Measurements from ENCODE around the gene ZHX3.

The ZHX3 gene

GRCh38 chr20:41205313-41205712 lies 112.2 kb downstream of the ZHX3 start:
- Histone ChIP-seq H3K4me1 (ENCODE audit: control insufficient read depth, low read depth, low read length) (no peaks in the 10 kb centered on the region), H3K4me3 (ENCODE audit: low read length) (no peak overlapping the region), H3K79me2 (ENCODE audit: control insufficient read depth, insufficient read depth, low read length) (no peaks in the 10 kb centered on the region), H2BK5ac (ENCODE audit: low read length) (no peak overlapping the region), H3K23ac (ENCODE audit: low read length) (no peak overlapping the region), H3K56ac (ENCODE audit: low read length) (no peak overlapping the region), H3K18ac (ENCODE audit: low read length) (no peak overlapping the region), H2AK5ac (ENCODE audit: low read length) (no peak overlapping the region), H2BK120ac (ENCODE audit: low read depth, low read length) (no peak overlapping the region), H2BK15ac (replicated peaks; ENCODE audit: low read depth) (no peak overlapping the region), H3K9ac (ENCODE audit: low read length) (no peak overlapping the region), H4K5ac (ENCODE audit: low read length) (no peak overlapping the region), H3K79me1 (ENCODE audit: low read length) (no peaks in the 10 kb centered on the region), H3K36me3 (ENCODE audit: control insufficient read depth, insufficient read depth, low read length) (no peaks in the 10 kb centered on the region), H3K4ac (ENCODE audit: low read depth, low read length) (no peak overlapping the region), H3K4me2 (ENCODE audit: low read length) (no peak overlapping the region), H3K27me3 (ENCODE audit: insufficient read depth, low read length, poor library complexity) (no peaks in the 10 kb centered on the region), H3K27ac (ENCODE audit: low read depth, low read length) (no peak overlapping the region), H4K8ac (ENCODE audit: low read depth, low read length) (no peak overlapping the region)
- DNase-seq = no peak
- WGBS (ENCODE audit: extremely low coverage, insufficient coverage, low lambda C conversion rate) = no CpG with 5 or more reads among the region's 11 CpGs

GRCh38 chr20:41204304-41205265 lies 112.9 kb downstream of the ZHX3 start:
- no CpG with 5 or more reads among the region's 8 CpGs for WGBS (ENCODE audit: extremely low coverage, insufficient coverage, low lambda C conversion rate)
- Histone ChIP-seq H3K4me2 (ENCODE audit: low read length) (no peak overlapping the region), H3K4me3 (ENCODE audit: low read length) (no peak overlapping the region)

DNA sequence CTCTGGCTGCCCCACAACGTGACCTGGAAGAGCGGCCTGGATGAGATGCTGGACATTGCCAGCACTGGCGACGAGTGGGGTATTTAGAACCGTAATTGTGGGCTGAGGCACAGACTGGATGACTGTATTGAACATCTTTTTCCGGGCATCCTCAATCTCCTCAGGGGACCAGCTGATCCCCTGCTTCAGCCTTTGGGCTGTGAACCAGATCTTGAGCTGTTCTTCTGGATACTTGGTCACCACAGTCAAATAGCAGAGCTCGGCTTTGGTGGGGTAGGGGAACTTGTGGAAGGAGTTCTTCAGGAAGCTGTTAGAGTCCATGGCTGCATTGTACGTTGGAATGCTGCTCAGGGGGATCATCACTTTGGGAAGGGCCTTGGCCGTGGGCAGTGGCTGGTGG lies 113.9 kb downstream of the ZHX3 start:
- no peak overlapping the region for H2BK5ac ChIP-seq (ENCODE audit: low read length)
- H3K4me2 ChIP-seq (ENCODE audit: low read length) = no peak overlapping the region
- no CpG with 5 or more reads among the region's 9 CpGs for WGBS (ENCODE audit: extremely low coverage, insufficient coverage, low lambda C conversion rate)

More at GRCh38 chr20:41204304-41205265, 112.9 kb downstream of the ZHX3 start:
- Histone ChIP-seq H3K79me1 (ENCODE audit: low read length) (no peaks in the 10 kb centered on the region), H4K8ac (ENCODE audit: low read depth, low read length) (no peak overlapping the region), H3K18ac (ENCODE audit: low read length) (no peak overlapping the region), H2BK15ac (replicated peaks; ENCODE audit: low read depth) (no peak overlapping the region), H3K56ac (ENCODE audit: low read length) (no peak overlapping the region), H2BK5ac (ENCODE audit: low read length) (no peak overlapping the region), H2AK5ac (ENCODE audit: low read length) (no peak overlapping the region), H3K27me3 (ENCODE audit: insufficient read depth, low read length, poor library complexity) (no peaks in the 10 kb centered on the region), H4K5ac (ENCODE audit: low read length) (no peak overlapping the region), H2BK120ac (ENCODE audit: low read depth, low read length) (no peak overlapping the region), H3K9ac (ENCODE audit: low read length) (no peak overlapping the region), H3K4ac (ENCODE audit: low read depth, low read length) (no peak overlapping the region), H3K36me3 (ENCODE audit: control insufficient read depth, insufficient read depth, low read length) (no peaks in the 10 kb centered on the region), H3K23ac (ENCODE audit: low read length) (no peak overlapping the region), H3K79me2 (ENCODE audit: control insufficient read depth, insufficient read depth, low read length) (no peaks in the 10 kb centered on the region), H3K4me1 (ENCODE audit: control insufficient read depth, low read depth, low read length) (no peaks in the 10 kb centered on the region), H3K27ac (ENCODE audit: low read depth, low read length) (no peak overlapping the region)
- DNase-seq = no peak

DNA sequence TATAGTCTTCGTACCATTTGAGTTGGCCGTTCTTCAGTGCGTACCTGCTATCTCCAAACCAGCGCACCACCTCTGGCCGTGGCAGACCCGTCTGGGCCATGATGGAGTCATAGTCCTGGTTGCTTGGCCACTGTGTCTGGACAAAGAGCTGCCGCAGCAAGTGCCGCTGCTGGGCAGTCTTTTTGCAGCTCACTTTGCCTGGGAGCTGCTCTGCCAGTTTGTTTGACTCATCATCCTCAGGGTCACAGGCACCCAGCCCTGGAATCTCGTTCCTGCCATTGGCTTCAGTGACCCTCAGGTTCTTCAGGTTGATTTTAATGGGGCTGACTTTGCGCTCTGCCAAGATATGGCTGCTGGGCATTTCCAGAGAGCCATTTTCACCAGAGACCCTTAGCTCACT lies 115.1 kb downstream of the ZHX3 start:
- H3K36me3 ChIP-seq (ENCODE audit: control insufficient read depth, insufficient read depth, low read length) = no peaks in the 10 kb centered on the region
- no peak for DNase-seq

More for the DNA sequence above, 113.9 kb downstream of the ZHX3 start:
- no peaks in the 10 kb centered on the region for H3K79me1 ChIP-seq (ENCODE audit: low read length)
- H3K79me2 ChIP-seq (ENCODE audit: control insufficient read depth, insufficient read depth, low read length) = no peaks in the 10 kb centered on the region
- H3K4me1 ChIP-seq (ENCODE audit: control insufficient read depth, low read depth, low read length) = no peaks in the 10 kb centered on the region
- no peak overlapping the region for H3K56ac ChIP-seq (ENCODE audit: low read length)
- DNase-seq = no peak
- H3K4ac ChIP-seq (ENCODE audit: low read depth, low read length) = no peak overlapping the region
- no peak overlapping the region for H4K5ac ChIP-seq (ENCODE audit: low read length)
- H2BK120ac ChIP-seq (ENCODE audit: low read depth, low read length) = no peak overlapping the region
- no peak overlapping the region for H3K9ac ChIP-seq (ENCODE audit: low read length)
- H3K27me3 ChIP-seq (ENCODE audit: insufficient read depth, low read length, poor library complexity) = no peaks in the 10 kb centered on the region
- H3K18ac ChIP-seq (ENCODE audit: low read length) = no peak overlapping the region
- H3K4me3 ChIP-seq (ENCODE audit: low read length) = no peak overlapping the region
- H2AK5ac ChIP-seq (ENCODE audit: low read length) = no peak overlapping the region
- no peak overlapping the region for H2BK15ac ChIP-seq (replicated peaks; ENCODE audit: low read depth)
- H3K27ac ChIP-seq (ENCODE audit: low read depth, low read length) = no peak overlapping the region
- no peak overlapping the region for H4K8ac ChIP-seq (ENCODE audit: low read depth, low read length)
- H3K23ac ChIP-seq (ENCODE audit: low read length) = no peak overlapping the region
- no peaks in the 10 kb centered on the region for H3K36me3 ChIP-seq (ENCODE audit: control insufficient read depth, insufficient read depth, low read length)

DNA sequence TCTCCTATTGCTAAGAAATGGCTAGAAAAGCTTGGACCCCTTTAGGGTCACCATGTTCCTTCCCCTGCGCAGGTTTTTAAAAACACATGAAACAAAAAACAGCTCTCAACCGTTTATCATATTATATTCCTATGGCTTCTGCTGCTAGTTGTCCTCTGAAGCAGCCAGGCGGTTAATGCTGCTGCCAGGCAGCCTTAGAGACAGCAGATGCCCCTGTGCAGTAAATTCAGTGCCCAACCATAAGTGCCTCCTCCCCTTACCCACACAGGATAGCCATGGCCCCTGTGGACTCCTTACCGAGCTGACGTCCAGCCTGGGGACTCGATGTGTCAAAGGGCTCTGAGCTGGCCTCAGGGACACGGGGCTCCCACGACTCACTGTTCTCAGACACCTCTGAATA lies 115.8 kb downstream of the ZHX3 start:
- Histone ChIP-seq H3K4me3 (ENCODE audit: low read length) (no peak overlapping the region), H4K8ac (ENCODE audit: low read depth, low read length) (no peak overlapping the region), H3K79me2 (ENCODE audit: control insufficient read depth, insufficient read depth, low read length) (no peaks in the 10 kb centered on the region), H3K4ac (ENCODE audit: low read depth, low read length) (no peak overlapping the region), H2AK5ac (ENCODE audit: low read length) (no peak overlapping the region), H3K36me3 (ENCODE audit: control insufficient read depth, insufficient read depth, low read length) (no peaks in the 10 kb centered on the region), H3K23ac (ENCODE audit: low read length) (no peak overlapping the region), H3K4me1 (ENCODE audit: control insufficient read depth, low read depth, low read length) (no peaks in the 10 kb centered on the region), H2BK120ac (ENCODE audit: low read depth, low read length) (no peak overlapping the region), H3K56ac (ENCODE audit: low read length) (no peak overlapping the region), H2BK5ac (ENCODE audit: low read length) (no peak overlapping the region), H3K27ac (ENCODE audit: low read depth, low read length) (no peak overlapping the region), H3K9ac (ENCODE audit: low read length) (no peak overlapping the region), H4K5ac (ENCODE audit: low read length) (no peak overlapping the region), H3K4me2 (ENCODE audit: low read length) (no peak overlapping the region), H3K79me1 (ENCODE audit: low read length) (no peaks in the 10 kb centered on the region), H2BK15ac (replicated peaks; ENCODE audit: low read depth) (no peak overlapping the region), H3K27me3 (ENCODE audit: insufficient read depth, low read length, poor library complexity) (no peaks in the 10 kb centered on the region), H3K18ac (ENCODE audit: low read length) (no peak overlapping the region)
- no CpG with 5 or more reads among the region's 8 CpGs for WGBS (ENCODE audit: extremely low coverage, insufficient coverage, low lambda C conversion rate)
- no peak for DNase-seq

More for the DNA sequence above, 115.1 kb downstream of the ZHX3 start:
- no peak overlapping the region for H2BK120ac ChIP-seq (ENCODE audit: low read depth, low read length)
- no peak overlapping the region for H2BK15ac ChIP-seq (replicated peaks; ENCODE audit: low read depth)
- no peaks in the 10 kb centered on the region for H3K79me2 ChIP-seq (ENCODE audit: control insufficient read depth, insufficient read depth, low read length)
- no peak overlapping the region for H3K4me3 ChIP-seq (ENCODE audit: low read length)
- H2BK5ac ChIP-seq (ENCODE audit: low read length) = no peak overlapping the region
- no peaks in the 10 kb centered on the region for H3K27me3 ChIP-seq (ENCODE audit: insufficient read depth, low read length, poor library complexity)
- H3K4me1 ChIP-seq (ENCODE audit: control insufficient read depth, low read depth, low read length) = no peaks in the 10 kb centered on the region
- H3K27ac ChIP-seq (ENCODE audit: low read depth, low read length) = no peak overlapping the region
- H4K5ac ChIP-seq (ENCODE audit: low read length) = no peak overlapping the region
- WGBS (ENCODE audit: extremely low coverage, insufficient coverage, low lambda C conversion rate) = no CpG with 5 or more reads among the region's 10 CpGs
- no peak overlapping the region for H3K23ac ChIP-seq (ENCODE audit: low read length)
- H2AK5ac ChIP-seq (ENCODE audit: low read length) = no peak overlapping the region
- H3K18ac ChIP-seq (ENCODE audit: low read length) = no peak overlapping the region
- H3K9ac ChIP-seq (ENCODE audit: low read length) = no peak overlapping the region
- no peak overlapping the region for H3K4me2 ChIP-seq (ENCODE audit: low read length)
- no peaks in the 10 kb centered on the region for H3K79me1 ChIP-seq (ENCODE audit: low read length)
- no peak overlapping the region for H4K8ac ChIP-seq (ENCODE audit: low read depth, low read length)
- H3K4ac ChIP-seq (ENCODE audit: low read depth, low read length) = no peak overlapping the region
- no peak overlapping the region for H3K56ac ChIP-seq (ENCODE audit: low read length)
